Dermis blood vessel endothelial cell (primary cell): Measurements from ENCODE around the gene DOK1. TPM values are rescaled to one million over a fixed set of nuclear protein-coding genes. Genes with fewer than 3 reads are reported as not detected.

ENCODE experiments used
- DNase-seq: peaks from one replicate; pipeline ENCODE4 v3.0.0; 2010
- total RNA-seq: library from RNA; depleted of rRNA; stranded (reverse); fragments of >200 nt; gene quantifications from 2 replicates; pipeline ENCODE4 v1.2.3, GENCODE V29; 2014

DOK1 gene
- total RNA-seq, 1 donor from 2014 or later: 20.8 TPM

GRCh38 chr2:74603282-74604000, 48.9 kb downstream of the DOK1 start:
- no peak for DNase-seq

- DNase-seq: no peak
These were observed 52.4 kb downstream of the DOK1 start for GRCh38 chr2:74606927-74607326.

Other genes with a start within 250 kb of the DOK1 start
- 0.33 TPM in 1 of 2 replicates, not detected in the other for gene SLC4A5, start 211.3 kb upstream of the DOK1 start, total RNA-seq
- 160 and 207 TPM in 2 replicates for gene DCTN1, start 174.4 kb upstream of the DOK1 start, total RNA-seq
- 0.14 and 0.17 TPM in 2 replicates for gene C2orf81, start 133.1 kb upstream of the DOK1 start, total RNA-seq
- 23.3 and 36.9 TPM in 2 replicates for gene WDR54, start 133.0 kb upstream of the DOK1 start, total RNA-seq
- gene RTKN, start 112.8 kb upstream of the DOK1 start, total RNA-seq: 21.6 and 27.0 TPM in 2 replicates
- 6.5 and 24.0 TPM in 2 replicates for gene INO80B, start 99.6 kb upstream of the DOK1 start, total RNA-seq
- gene WBP1, start 96.3 kb upstream of the DOK1 start, total RNA-seq: 34.3 and 44.9 TPM in 2 replicates
- 74.4 and 85.1 TPM in 2 replicates for gene MOGS, start 89.3 kb upstream of the DOK1 start, total RNA-seq
- 25.9 and 33.7 TPM in 2 replicates for gene MRPL53, start 82.0 kb upstream of the DOK1 start, total RNA-seq
- 14.9 and 22.8 TPM in 2 replicates for gene CCDC142, start 71.7 kb upstream of the DOK1 start, total RNA-seq
- 18.2 and 21.6 TPM in 2 replicates for gene TTC31, start 71.6 kb upstream of the DOK1 start, total RNA-seq
- 0.98 and 2.9 TPM in 2 replicates for gene LBX2, start 55.1 kb upstream of the DOK1 start, total RNA-seq
- gene PCGF1, start 47.0 kb upstream of the DOK1 start, total RNA-seq: 9.7 and 11.7 TPM in 2 replicates
- gene TLX2, start 40.3 kb upstream of the DOK1 start, total RNA-seq: 0.17 TPM in 1 of 2 replicates, not detected in the other
- gene DQX1, start 28.5 kb upstream of the DOK1 start, total RNA-seq: not detected in 2 replicates
- 87.2 and 127 TPM in 2 replicates for gene AUP1, start 25.0 kb upstream of the DOK1 start, total RNA-seq
- gene HTRA2, start 24.8 kb upstream of the DOK1 start, total RNA-seq: 50.9 and 51.8 TPM in 2 replicates
- gene LOXL3, start 778 bp upstream of the DOK1 start, total RNA-seq: 0.85 and 1.7 TPM in 2 replicates
- not detected in 2 replicates for gene M1AP, start 93.6 kb downstream of the DOK1 start, total RNA-seq
- gene SEMA4F, start 99.5 kb downstream of the DOK1 start, total RNA-seq: 4.4 and 5.0 TPM in 2 replicates